ENCODE data around the gene SENP3. TPM values are rescaled to one million over a fixed set of nuclear protein-coding genes. Genes with fewer than 3 reads are reported as not detected.

Gene SENP3
- total RNA-seq, 1 experiment from 2014 or later: 83.1 TPM

GRCh38 chr17:7557147-7557764 is 4.5 kb upstream of the SENP3 start:
- no peak overlapping the region for H2AFZ ChIP-seq (ENCODE audit: low read length)
- no peak overlapping the region for H4K5ac ChIP-seq (ENCODE audit: insufficient read length, low read depth, low read length)
- H3K9ac ChIP-seq (ENCODE audit: extremely low read depth, insufficient read length, low read length): no peak overlapping the region
- no peaks in the 10 kb centered on the region for H3K27me3 ChIP-seq (ENCODE audit: insufficient read depth, low read length)
- H2BK15ac ChIP-seq (ENCODE audit: low read depth, low read length): no peak overlapping the region
- no peaks in the 10 kb centered on the region for H3K9me3 ChIP-seq (ENCODE audit: control insufficient read depth, low read depth, low read length)
- H3K4me1 ChIP-seq (ENCODE audit: insufficient read depth, low read length): 0 out of 2 replicates have a peak, but pooled peaks cover 2% of the 10 kb centered on the region
- no peak overlapping the region for H2BK20ac ChIP-seq (ENCODE audit: low read depth, low read length, poor library complexity, severe bottlenecking)
- no peaks in the 10 kb centered on the region for H3K9me3 Mint-ChIP-seq
- peaks cover under 1% of the 10 kb centered on the region for H3K79me1 ChIP-seq (ENCODE audit: insufficient read depth, low read depth, low read length, poor library complexity, severe bottlenecking)
- no peak overlapping the region for H3K56ac ChIP-seq (ENCODE audit: insufficient read length, low read depth, low read length)
- no peak overlapping the region for H3K4me2 ChIP-seq (ENCODE audit: insufficient read depth, insufficient read length, low read length)
- peaks cover 0 to under 1% (median 0%) of the 10 kb centered on the region in 3 experiments; a peak in 2 of 7 replicates for H3K36me3 Mint-ChIP-seq (ENCODE audit: insufficient read depth in 1 of 3, low read depth in 3 of 3)
- H2BK120ac ChIP-seq (ENCODE audit: low read depth, low read length, poor library complexity, severe bottlenecking): no peak overlapping the region
- H4K91ac ChIP-seq (ENCODE audit: insufficient read length, low read depth, low read length): no peak overlapping the region
- H3K27me3 Mint-ChIP-seq (ENCODE audit: low read depth): peaks cover 2% of the 10 kb centered on the region; the same call in 1 of the 2 replicates
- no peak overlapping the region for H3T11ph ChIP-seq (ENCODE audit: low read length)
- H3K79me2 ChIP-seq (ENCODE audit: insufficient read depth, low read length): peaks cover 1% of the 10 kb centered on the region; the same call in 1 of the 2 replicates
- no peak overlapping the region for H3K18ac ChIP-seq (ENCODE audit: insufficient read length, low read depth, low read length)
- peaks cover 37 to 54% of the 10 kb centered on the region in 2 experiments for H3K4me1 Mint-ChIP-seq
- no peak overlapping the region for H3K27ac ChIP-seq (ENCODE audit: insufficient read length, low read depth, low read length)
- peak overlapping the region in 1 of 3 experiments; percentile 63; a peak in 2 of 7 replicates for H3K27ac Mint-ChIP-seq
- no peak overlapping the region for H3K23ac ChIP-seq (ENCODE audit: insufficient read length, low read depth, low read length)
- WGBS (ENCODE audit: extremely low coverage, insufficient read length, low lambda C conversion rate): no CpG with 5 or more reads among the region's 19 CpGs
- H4K20me1 ChIP-seq (ENCODE audit: control insufficient read depth, insufficient read depth, insufficient read length): no peaks in the 10 kb centered on the region
- no peak overlapping the region for H2AK5ac ChIP-seq (ENCODE audit: insufficient read length, low read length)
- H2BK12ac ChIP-seq (ENCODE audit: insufficient read length, low read depth, low read length): no peak overlapping the region
- DNase-seq: peak; percentile 74
- H3K4ac ChIP-seq (ENCODE audit: low read depth, low read length): no peak overlapping the region
- H2BK5ac ChIP-seq (ENCODE audit: insufficient read length, low read length): no peak overlapping the region
- H4K8ac ChIP-seq (replicated peaks; ENCODE audit: insufficient read length, low read depth, low read length): no peak overlapping the region
- peaks cover 6% of the 10 kb centered on the region for H3K23me2 ChIP-seq (ENCODE audit: insufficient read length, low read depth, low read length, poor library complexity, severe bottlenecking)
- no peak overlapping the region for H3K4me3 Mint-ChIP-seq
- TF ChIP-seq CTCF (conservative IDR thresholded peaks at IDR 0.05): no peak
- H3K14ac ChIP-seq (ENCODE audit: insufficient read depth, low read length): no peak overlapping the region
